ENCODE results near the gene SECISBP2L. TPM values are rescaled to one million over a fixed set of nuclear protein-coding genes. Genes with fewer than 3 reads are reported as not detected.

The SECISBP2L gene
- total and polyA plus RNA-seq, 2 experiments from 2014 or later, result 24.6 to 25.2 TPM

- Histone ChIP-seq H3K27me3 (no peaks in the 10 kb centered on the region), H3K4me1 (ENCODE audit: low read depth) (peaks cover 19% of the 10 kb centered on the region), H3K9me3 (ENCODE audit: low read depth) (no peaks in the 10 kb centered on the region), H3K4me3 (no peak overlapping the region), H3K27ac (no peak overlapping the region), H3K36me3 (no peaks in the 10 kb centered on the region)
- no peak for TF ChIP-seq CTCF (IDR thresholded peaks at IDR 0.05; ENCODE audit: low read depth, low read length)
- DNase-seq (ENCODE audit: low read depth in 1 of 2, low spot score in 1 of 2), result no peak
Measured at GRCh38 chr15:49085696-49086459, 39.6 kb upstream of the SECISBP2L start.

DNA sequence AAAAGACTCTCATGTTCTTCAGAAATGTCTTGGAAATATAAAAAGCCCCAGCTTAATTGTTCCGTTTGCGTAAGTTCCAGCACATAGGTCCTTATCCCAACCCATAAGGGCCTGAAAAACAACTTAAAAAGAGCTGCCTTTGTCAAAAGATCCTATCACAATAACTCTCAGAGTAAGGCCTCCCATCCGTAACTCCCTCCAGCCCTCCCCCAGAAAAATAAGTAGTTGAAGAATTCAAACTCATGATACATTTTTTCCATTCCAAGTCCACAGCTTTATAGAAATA lies 38.0 kb upstream of the SECISBP2L start:
- no peak overlapping the region for H3K4me3 ChIP-seq
- TF ChIP-seq CTCF (IDR thresholded peaks at IDR 0.05; ENCODE audit: low read depth, low read length), result no peak
- no peaks in the 10 kb centered on the region for H3K27me3 ChIP-seq
- H3K27ac ChIP-seq, result no peak overlapping the region
- H3K36me3 ChIP-seq, result no peaks in the 10 kb centered on the region
- H3K4me1 ChIP-seq (ENCODE audit: low read depth), result peaks cover 15% of the 10 kb centered on the region
- no peaks in the 10 kb centered on the region for H3K9me3 ChIP-seq (ENCODE audit: low read depth)
- DNase-seq (ENCODE audit: low read depth in 1 of 2, low spot score in 1 of 2), result no peak

DNA sequence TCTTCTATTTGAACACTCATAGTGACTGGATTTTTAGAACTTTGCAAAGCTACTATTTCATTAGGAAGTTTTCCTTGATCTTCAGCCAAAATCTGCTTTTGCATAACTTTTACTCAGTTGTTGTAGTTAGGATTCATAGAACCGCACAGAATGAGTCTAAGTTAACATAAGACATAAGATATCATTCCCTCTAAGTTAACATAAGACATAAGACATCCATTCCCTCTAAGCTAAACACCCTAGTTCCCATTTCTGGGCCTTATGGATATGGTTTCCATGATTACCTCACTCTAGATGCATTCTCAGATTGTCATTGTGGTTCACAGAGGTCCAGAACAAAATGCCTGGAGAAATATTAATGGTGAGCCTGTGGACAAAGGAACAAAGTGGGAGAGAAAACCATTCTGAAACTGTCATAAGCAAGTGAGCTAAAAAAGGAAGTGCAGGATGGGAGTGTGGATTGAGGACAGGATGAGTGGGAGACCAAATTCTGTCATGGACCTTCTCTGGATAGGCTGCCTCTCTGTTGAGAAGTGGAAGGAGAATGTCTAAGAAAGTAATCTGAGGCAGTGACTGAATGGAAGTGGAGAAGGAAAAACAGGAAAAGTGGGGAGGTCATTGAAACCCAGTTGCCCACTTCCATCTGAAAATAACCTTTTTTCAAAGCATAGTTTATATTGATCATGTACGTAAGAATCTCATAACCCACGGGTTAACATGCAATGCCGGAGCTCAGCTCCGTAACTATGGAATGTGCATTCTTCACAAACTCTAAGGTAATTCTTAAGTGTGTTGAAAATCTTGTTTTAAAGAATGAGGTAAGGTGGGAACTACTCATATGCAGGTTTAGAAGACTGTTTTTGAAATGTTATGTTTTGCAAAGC lies 37.4 kb upstream of the SECISBP2L start:
- Histone ChIP-seq H3K4me1 (ENCODE audit: low read depth) (peaks cover 9% of the 10 kb centered on the region), H3K27ac (no peak overlapping the region), H3K9me3 (ENCODE audit: low read depth) (no peaks in the 10 kb centered on the region), H3K27me3 (no peaks in the 10 kb centered on the region), H3K36me3 (no peaks in the 10 kb centered on the region), H3K4me3 (no peak overlapping the region)
- no peak for TF ChIP-seq CTCF (IDR thresholded peaks at IDR 0.05; ENCODE audit: low read depth, low read length)
- DNase-seq (ENCODE audit: low read depth in 1 of 2, low spot score in 1 of 2), result no peak

GRCh38 chr15:49082960-49083359 lies 36.7 kb upstream of the SECISBP2L start:
- no peaks in the 10 kb centered on the region for H3K27me3 ChIP-seq
- DNase-seq (ENCODE audit: low read depth in 1 of 2, low spot score in 1 of 2), result peak in 1 of 2 donors; percentile 48
- H3K36me3 ChIP-seq, result no peaks in the 10 kb centered on the region
- H3K4me3 ChIP-seq, result no peak overlapping the region
- peaks cover 9% of the 10 kb centered on the region for H3K4me1 ChIP-seq (ENCODE audit: low read depth)
- TF ChIP-seq CTCF (IDR thresholded peaks at IDR 0.05; ENCODE audit: low read depth, low read length), result no peak
- H3K27ac ChIP-seq, result no peak overlapping the region
- H3K9me3 ChIP-seq (ENCODE audit: low read depth), result no peaks in the 10 kb centered on the region

DNA sequence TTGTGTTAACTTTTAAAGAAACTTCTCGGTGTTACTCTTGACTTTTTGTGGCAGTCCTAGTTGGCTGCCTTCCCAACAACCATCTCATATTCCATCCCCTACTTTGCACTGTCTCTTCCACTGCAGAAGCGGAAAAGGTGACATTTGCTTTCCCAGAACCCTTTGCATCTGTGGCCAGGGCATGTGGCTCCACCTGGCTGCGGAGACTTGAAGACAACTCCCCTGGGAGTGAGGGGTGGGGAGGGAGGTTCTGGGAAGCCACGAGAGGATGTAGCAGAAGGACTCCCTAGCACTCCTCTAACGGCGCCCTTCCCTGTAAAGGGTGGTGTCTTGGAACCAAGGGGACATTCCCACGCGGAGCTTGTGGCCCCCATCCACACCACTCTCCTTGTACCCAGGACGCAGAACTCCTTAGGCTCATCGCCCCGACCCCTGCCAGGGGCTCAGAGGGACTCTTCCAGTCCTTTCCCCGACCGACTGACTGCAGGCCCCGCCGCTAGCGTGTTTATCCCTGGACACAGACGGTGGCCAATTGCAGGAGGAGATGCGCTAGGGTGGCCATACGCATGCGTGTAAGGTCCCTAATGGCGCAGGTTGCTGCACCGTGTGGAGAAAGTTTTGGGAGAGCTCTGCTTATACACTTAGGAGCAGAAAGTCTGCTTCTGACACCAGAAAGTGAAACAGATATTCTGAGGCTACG lies 33.2 kb upstream of the SECISBP2L start:
- H3K4me1 ChIP-seq (ENCODE audit: low read depth), result no peaks in the 10 kb centered on the region
- H3K4me3 ChIP-seq, result no peak overlapping the region
- no peaks in the 10 kb centered on the region for H3K36me3 ChIP-seq
- H3K9me3 ChIP-seq (ENCODE audit: low read depth), result no peaks in the 10 kb centered on the region
- H3K27me3 ChIP-seq, result no peaks in the 10 kb centered on the region
- no peak overlapping the region for H3K27ac ChIP-seq
- TF ChIP-seq CTCF (IDR thresholded peaks at IDR 0.05; ENCODE audit: low read depth, low read length), result no peak
- no peak for DNase-seq (ENCODE audit: low read depth in 1 of 2, low spot score in 1 of 2)
